GM21360 (cell line): ENCODE results near the gene ZNF277.
"Not testable (repeated sequence)": the region's sequence is repeated elsewhere in the genome, so short reads cannot be mapped to it uniquely, and the experiment has no call there.

Source experiments
- ATAC-seq: cut with Tn5 transposase; IDR thresholded peaks from one replicate; pipeline ENCODE4 v1.9.1; 2021; ENCODE audit warnings: mild to moderate bottlenecking, moderate library complexity; ENCODE audit not compliant: unreplicated experiment

The ZNF277 gene

GRCh38 chr7:112286250-112287086, 80.0 kb downstream of the ZNF277 start:
- ATAC-seq = peak; percentile 79

- no peak for ATAC-seq
Observed at GRCh38 chr7:112288301-112288700, 81.8 kb downstream of the ZNF277 start.

GRCh38 chr7:112290065-112290464, 83.6 kb downstream of the ZNF277 start:
- ATAC-seq = no peak

- no peak for ATAC-seq
Observed at GRCh38 chr7:112292162-112292561, 85.7 kb downstream of the ZNF277 start.

- no peak for ATAC-seq
Observed at GRCh38 chr7:112293416-112293815, 86.9 kb downstream of the ZNF277 start.

GRCh38 chr7:112296432-112296831, 89.9 kb downstream of the ZNF277 start:
- no peak for ATAC-seq

GRCh38 chr7:112297681-112298080, 91.2 kb downstream of the ZNF277 start:
- no peak for ATAC-seq

DNA sequence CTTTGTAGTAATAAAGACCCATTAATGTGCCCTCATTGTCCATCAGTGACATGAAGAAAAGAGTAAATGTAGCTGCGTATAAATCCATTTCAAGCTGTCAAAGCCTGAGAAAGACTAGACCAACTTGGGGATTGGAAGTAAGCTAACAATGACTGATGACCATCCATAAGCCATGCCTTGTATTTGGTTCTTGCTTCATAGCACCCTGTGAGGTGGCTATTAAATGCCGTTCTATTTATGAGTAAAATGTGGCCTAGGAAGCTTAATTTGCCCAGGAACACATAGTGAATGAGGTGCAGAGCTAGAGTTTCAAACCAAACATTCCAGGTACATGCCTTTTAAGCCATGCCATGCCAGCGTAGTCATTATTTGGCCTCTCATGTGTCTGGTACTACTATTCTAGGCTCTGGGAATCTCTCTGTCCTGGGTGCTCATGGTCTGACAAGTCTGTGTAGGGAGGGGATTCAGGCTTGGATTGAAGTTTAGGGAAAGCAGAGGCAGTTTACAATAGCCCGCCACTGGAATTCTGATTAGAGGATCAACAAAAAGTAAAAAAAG, 92.1 kb downstream of the ZNF277 start:
- no peak for ATAC-seq

- no peak for ATAC-seq
Observed at GRCh38 chr7:112300072-112300471, 93.6 kb downstream of the ZNF277 start.

DNA sequence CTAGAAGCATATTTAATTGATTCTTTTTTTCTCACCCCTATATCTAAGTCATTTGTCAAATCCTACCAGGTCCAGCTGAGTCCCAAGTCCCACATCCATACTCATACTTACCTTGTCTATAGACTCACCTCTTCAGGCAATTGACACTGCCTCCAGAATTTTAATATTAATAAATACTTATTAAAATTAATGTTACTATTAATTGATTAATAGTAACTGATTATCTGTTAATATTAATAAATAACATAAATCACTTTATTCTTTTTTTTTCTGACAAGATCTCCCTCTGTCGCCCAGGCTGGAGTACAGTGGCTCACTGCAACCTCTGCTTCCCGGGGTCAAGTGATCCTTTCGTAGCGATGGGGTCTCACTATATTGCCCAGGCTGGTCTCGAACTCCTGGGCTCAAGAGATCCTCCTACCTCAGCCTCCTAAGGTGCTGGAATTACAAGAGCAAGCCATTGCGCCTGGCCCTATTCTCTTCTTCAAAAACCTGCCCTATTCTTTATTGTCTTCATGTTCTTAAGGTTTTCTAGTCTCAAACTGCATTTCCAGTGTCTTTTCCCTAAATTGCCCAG, 94.4 kb downstream of the ZNF277 start:
- no peak for ATAC-seq

DNA sequence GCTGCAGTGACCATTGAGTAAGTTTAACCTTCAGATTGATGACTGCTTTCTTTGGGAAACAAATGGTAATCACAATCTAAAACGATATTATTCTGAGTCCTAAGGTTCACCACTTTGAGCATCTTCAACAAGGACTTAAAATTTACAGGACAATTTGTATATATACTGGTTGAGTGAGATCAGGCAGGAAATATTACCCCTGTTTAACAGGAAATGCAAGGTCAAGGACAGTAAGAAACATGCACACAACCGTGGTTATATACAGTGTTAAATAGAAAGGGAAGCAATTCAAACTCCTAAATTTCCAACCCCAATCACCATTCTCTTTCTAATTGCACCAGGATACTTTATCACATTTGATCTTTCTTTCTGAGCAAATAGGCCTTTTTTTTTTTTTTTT, 96.1 kb downstream of the ZNF277 start:
- ATAC-seq = no peak

DNA sequence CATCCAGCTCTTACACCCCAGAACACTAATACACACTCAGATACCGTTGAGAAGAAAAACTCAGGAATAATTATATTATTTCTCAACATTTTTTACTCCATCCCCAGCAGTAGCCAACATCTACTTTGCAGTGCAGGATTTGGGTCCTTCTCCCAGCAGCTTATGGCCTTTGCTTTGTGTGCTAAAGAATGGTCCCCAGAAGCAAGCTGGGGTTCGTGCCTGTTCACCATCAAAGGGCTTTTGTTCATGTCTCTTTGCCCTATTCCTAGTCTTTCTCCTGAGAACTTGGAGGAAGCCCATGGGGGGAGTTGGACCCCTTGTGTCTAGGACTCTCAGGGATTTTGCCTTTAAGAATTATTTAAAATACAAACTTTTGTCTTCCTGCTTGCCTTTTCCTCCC, 100.4 kb downstream of the ZNF277 start:
- no peak for ATAC-seq

DNA sequence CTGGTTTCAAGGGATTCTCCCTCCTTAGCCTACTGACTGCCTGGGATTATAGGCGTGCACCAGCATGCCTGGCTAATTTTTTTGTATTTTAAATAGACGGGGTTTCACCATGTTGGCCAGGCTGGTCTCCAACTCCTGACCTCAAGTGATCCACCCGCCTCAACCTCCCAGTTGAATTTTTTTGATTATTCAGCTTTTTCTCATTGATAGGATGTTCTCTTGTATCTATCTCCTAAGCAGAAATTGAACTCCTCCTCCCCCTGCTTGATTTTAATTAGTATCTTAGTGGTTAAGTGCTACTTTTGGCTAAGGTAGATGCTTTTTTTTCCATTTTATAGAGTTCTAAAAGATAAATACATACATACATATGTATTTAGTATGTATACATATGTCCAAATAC, 101.0 kb downstream of the ZNF277 start:
- no peak for ATAC-seq

GRCh38 chr7:112308974-112309373, 102.5 kb downstream of the ZNF277 start:
- ATAC-seq = no peak

GRCh38 chr7:112316803-112317202, 110.3 kb downstream of the ZNF277 start:
- ATAC-seq = not testable (repeated sequence)

- ATAC-seq = no peak
Observed at GRCh38 chr7:112322070-112322469, 115.6 kb downstream of the ZNF277 start.

DNA sequence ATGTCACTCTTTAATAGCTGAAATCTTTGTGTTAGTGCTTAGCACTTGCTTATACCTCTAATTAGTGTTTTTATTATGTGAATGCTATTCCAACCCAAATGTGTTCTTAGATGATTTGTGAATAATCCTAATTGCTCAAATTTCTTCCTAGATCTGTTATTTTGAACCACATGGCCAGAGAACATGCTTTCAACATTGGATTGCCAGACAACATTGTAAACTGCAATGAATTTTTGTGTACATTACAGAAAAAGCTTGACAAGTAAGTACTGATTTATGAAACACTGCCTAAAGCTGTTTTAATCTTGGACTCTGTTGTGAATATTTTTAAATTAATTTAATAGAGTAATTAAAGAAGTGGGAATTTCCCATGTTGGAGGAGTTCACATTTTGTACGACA, 121.1 kb downstream of the ZNF277 start:
- ATAC-seq = no peak

DNA sequence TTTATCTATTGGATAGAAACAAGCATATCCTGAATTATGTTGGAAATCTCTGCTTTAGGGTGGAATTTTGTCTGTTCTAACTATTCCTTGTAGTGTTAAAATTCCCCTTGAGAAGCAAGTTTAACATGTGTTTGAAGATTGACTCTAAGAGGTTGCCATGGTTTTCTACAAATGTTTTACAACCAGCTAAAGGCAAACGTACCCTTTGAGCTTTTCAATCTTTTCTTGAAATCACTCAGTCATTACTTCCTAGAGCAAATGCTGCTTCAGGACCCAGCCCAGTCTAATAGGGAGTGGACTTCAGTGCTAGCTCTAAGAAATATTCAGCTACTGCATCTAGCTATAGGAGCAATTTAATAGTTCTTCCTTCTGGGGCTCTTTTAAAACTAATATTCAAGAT, 125.0 kb downstream of the ZNF277 start:
- ATAC-seq = no peak

GRCh38 chr7:112334366-112334765, 127.9 kb downstream of the ZNF277 start:
- no peak for ATAC-seq

GRCh38 chr7:112336261-112336660, 129.8 kb downstream of the ZNF277 start:
- ATAC-seq = no peak

GRCh38 chr7:112336936-112337576, 130.6 kb downstream of the ZNF277 start:
- ATAC-seq = no peak

GRCh38 chr7:112337892-112338291, 131.4 kb downstream of the ZNF277 start:
- ATAC-seq = no peak
